Measurements from ENCODE around the gene HPX. TPM values are rescaled to one million over a fixed set of nuclear protein-coding genes. Genes with fewer than 3 reads are reported as not detected.

The HPX gene
- total RNA-seq, 2 experiments from 2014 or later = 0.16 to 5.2 TPM

DNA sequence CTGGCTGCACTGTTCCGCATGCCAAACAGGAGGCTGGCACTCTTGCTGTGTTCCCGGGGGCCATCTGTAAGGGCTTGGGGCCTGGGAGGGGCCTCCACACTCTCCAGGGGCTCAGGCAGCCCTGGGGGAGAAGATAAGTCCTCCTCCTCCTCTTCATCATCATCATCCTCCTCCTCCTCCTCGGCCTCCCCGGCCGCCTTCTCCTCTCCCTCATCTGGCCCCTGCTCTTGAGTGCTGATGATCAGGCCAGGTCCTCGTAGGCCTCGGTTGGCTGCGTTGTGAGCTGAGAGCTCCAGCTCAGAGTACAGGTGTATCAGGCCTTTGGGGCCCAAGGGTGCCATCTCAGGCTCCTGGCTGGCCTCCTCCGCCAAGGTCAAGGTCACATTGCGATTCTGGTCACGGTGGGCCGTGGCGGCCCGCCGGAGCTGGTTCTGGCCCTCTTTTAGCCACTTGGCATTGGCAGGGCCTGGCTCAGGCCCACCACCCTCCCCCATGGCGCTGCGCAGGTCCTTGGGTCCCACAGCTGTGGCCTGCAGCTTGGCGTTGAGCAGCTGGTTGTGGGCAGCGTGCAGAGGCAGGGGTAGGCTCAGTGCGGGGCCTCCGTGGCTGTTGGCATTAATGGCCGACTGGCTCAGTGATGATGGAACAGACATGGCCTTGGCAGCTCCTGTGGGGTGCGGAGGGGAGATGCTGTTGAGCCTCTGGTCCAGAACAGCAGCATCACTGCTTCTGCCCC is 29.9 kb downstream of the HPX start:
- H4K20me1 ChIP-seq (ENCODE audit: insufficient read depth, low read length) = no peaks in the 10 kb centered on the region
- H3K27ac ChIP-seq (ENCODE audit: low read depth, low read length, poor library complexity, severe bottlenecking) = no peak overlapping the region
- H3K4me1 ChIP-seq (ENCODE audit: insufficient read depth, low read length, poor library complexity, severe bottlenecking) = peaks cover 27% of the 10 kb centered on the region
- intact Hi-C loops (cut with micrococcal nuclease; ENCODE audit: unreplicated experiment) = no loop called here
- POLR2A ChIA-PET = interaction anchor here (1.0 to 1.8 kb wide), 4 partner anchors 9 to 61 kb away, joined by 3 to 4 read pairs (median 4); no protein-coding TSS in a partner anchor
- no peaks in the 10 kb centered on the region for H3K9me2 ChIP-seq (ENCODE audit: insufficient read depth, low read length)
- H3K4me2 ChIP-seq (ENCODE audit: low read length) = no peak overlapping the region
- no peaks in the 10 kb centered on the region for H3K79me2 ChIP-seq (ENCODE audit: insufficient read depth, low read depth, low read length)
- no peak for TF ChIP-seq EZH2phosphoT487 (IDR thresholded peaks at IDR 0.05; ENCODE audit: borderline replicate concordance, low read depth, low read length)
- TF ChIP-seq, protein P1, sequence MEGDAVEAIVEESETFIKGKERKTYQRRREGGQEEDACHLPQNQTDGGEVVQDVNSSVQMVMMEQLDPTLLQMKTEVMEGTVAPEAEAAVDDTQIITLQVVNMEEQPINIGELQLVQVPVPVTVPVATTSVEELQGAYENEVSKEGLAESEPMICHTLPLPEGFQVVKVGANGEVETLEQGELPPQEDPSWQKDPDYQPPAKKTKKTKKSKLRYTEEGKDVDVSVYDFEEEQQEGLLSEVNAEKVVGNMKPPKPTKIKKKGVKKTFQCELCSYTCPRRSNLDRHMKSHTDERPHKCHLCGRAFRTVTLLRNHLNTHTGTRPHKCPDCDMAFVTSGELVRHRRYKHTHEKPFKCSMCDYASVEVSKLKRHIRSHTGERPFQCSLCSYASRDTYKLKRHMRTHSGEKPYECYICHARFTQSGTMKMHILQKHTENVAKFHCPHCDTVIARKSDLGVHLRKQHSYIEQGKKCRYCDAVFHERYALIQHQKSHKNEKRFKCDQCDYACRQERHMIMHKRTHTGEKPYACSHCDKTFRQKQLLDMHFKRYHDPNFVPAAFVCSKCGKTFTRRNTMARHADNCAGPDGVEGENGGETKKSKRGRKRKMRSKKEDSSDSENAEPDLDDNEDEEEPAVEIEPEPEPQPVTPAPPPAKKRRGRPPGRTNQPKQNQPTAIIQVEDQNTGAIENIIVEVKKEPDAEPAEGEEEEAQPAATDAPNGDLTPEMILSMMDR (conservative IDR thresholded peaks at IDR 0.05; ENCODE audit: low read length) = no peak
- DNase-seq (ENCODE audit: low spot score) = no peak
- no peak overlapping the region for H2AFZ ChIP-seq (ENCODE audit: low read length)
- H3K4me3 ChIP-seq (ENCODE audit: low read depth, low read length, poor library complexity, severe bottlenecking) = no peak overlapping the region
- no peaks in the 10 kb centered on the region for H3K9me3 ChIP-seq (ENCODE audit: low read length)
- no TSS peak for BruUV-seq (replicated peaks)
- peaks cover 17% of the 10 kb centered on the region; the same call in 1 of the 2 replicates for H3K36me3 ChIP-seq (ENCODE audit: insufficient read depth, low read length)
- CTCF ChIA-PET (ENCODE audit: unreplicated experiment) = no interaction called here

DNA sequence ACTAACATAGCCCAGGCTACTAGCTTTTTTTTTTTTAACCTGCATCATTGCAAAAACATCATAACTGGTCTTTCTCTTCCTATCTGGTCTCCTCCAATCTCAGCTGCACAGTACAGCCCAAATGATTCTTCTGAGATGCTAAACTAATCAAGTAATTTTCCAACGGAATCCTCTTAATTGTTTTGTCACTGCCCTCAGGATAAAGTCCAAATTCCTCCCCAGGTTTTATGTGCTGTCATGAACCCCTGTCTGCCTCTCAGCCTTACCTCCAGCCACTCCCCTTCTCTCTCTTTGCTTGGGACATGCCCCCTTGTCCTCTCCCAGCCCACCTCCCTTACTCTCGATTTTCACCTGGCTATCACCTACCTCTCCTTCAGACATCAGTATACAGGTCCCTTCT is 34.4 kb downstream of the HPX start:
- peaks cover 58% of the 10 kb centered on the region for H3K4me1 ChIP-seq (ENCODE audit: insufficient read depth, low read length, poor library complexity, severe bottlenecking)
- CTCF ChIA-PET (ENCODE audit: unreplicated experiment) = interaction anchor here (0.6 kb wide), 2 partner anchors 147 to 148 kb away, joined by 3 to 4 read pairs; no protein-coding TSS in a partner anchor

More for the DNA sequence above, 34.4 kb downstream of the HPX start:
- Histone ChIP-seq H3K4me3 (ENCODE audit: low read depth, low read length, poor library complexity, severe bottlenecking) (no peak overlapping the region), H3K4me2 (ENCODE audit: low read length) (no peak overlapping the region), H3K9me3 (ENCODE audit: low read length) (no peaks in the 10 kb centered on the region), H3K79me2 (ENCODE audit: insufficient read depth, low read depth, low read length) (no peaks in the 10 kb centered on the region), H2AFZ (ENCODE audit: low read length) (no peak overlapping the region), H3K27ac (ENCODE audit: low read depth, low read length, poor library complexity, severe bottlenecking) (no peak overlapping the region), H3K36me3 (ENCODE audit: insufficient read depth, low read length) (peaks cover 18% of the 10 kb centered on the region; the same call in 1 of the 2 replicates), H4K20me1 (ENCODE audit: insufficient read depth, low read length) (no peaks in the 10 kb centered on the region), H3K9me2 (ENCODE audit: insufficient read depth, low read length) (no peaks in the 10 kb centered on the region)
- intact Hi-C loops (cut with micrococcal nuclease; ENCODE audit: unreplicated experiment) = no loop called here
- no peak for DNase-seq (ENCODE audit: low spot score)
- TF ChIP-seq EZH2phosphoT487 (IDR thresholded peaks at IDR 0.05; ENCODE audit: borderline replicate concordance, low read depth, low read length) = no peak
- TF ChIP-seq, protein P1 (conservative IDR thresholded peaks at IDR 0.05; ENCODE audit: low read length) = no peak
- no TSS peak for BruUV-seq (replicated peaks)
- POLR2A ChIA-PET = interaction anchor here (1.3 to 2.2 kb wide), 3 partner anchors 11 to 21 kb away, joined by 4 to 8 read pairs (median 6); no protein-coding TSS in a partner anchor

Measured in OCI-LY7 (cell line).